NCI-H1417 (cell line): Measurements from ENCODE around the gene PIK3R6.

ENCODE experiments used
- DNase-seq, 3 experiments: peaks; one replicate each; lab custom pipeline; 2025; lab: John Stamatoyannopoulos, UW

The PIK3R6 gene, protein sequence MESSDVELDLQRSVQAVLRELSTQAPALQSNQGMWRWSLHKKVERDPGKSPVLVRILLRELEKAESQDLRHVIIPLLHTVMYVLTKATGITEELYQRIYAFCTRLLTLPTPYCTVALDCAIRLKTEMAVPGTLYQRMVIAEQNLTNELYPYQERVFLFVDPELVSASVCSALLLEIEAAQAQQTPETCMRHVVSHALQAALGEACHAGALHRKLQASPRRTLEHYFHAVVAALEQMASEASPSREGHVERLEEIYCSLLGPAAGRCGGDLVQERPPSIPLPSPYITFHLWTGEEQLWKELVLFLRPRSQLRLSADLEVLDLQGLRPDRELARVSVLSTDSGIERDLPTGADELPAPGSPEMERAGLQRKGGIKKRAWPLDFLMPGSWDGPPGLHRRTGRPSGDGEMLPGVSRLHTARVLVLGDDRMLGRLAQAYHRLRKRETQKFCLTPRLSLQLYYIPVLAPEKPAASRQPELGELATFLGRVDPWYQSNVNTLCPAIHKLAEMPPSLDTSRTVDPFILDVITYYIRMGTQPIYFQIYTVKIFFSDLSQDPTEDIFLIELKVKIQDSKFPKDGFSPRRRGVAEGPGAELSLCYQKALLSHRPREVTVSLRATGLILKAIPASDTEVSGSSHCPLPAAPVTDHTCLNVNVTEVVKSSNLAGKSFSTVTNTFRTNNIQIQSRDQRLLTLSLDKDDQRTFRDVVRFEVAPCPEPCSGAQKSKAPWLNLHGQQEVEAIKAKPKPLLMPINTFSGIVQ

GRCh38 chr17:8867361-8867981 is at the start of gene PIK3R6:
PIK3R6 (minus strand) TSS chr17:8867674; CDS start chr17:8849794, 17,880 bp downstream.
- no peak for DNase-seq

- DNase-seq = no peak
Observed at GRCh38 chr17:8916466-8916865, 49.0 kb upstream of the PIK3R6 start.

GRCh38 chr17:8914554-8914953 is 47.1 kb upstream of the PIK3R6 start:
- DNase-seq = no peak

- DNase-seq = no peak
Observed at GRCh38 chr17:8913879-8914278, 46.4 kb upstream of the PIK3R6 start.

- no peak for DNase-seq
Observed at GRCh38 chr17:8913091-8913490, 45.6 kb upstream of the PIK3R6 start.

- DNase-seq = no peak
Observed at GRCh38 chr17:8912084-8912981, 44.9 kb upstream of the PIK3R6 start.

GRCh38 chr17:8910969-8911604 is 43.6 kb upstream of the PIK3R6 start:
- DNase-seq = no peak

DNA sequence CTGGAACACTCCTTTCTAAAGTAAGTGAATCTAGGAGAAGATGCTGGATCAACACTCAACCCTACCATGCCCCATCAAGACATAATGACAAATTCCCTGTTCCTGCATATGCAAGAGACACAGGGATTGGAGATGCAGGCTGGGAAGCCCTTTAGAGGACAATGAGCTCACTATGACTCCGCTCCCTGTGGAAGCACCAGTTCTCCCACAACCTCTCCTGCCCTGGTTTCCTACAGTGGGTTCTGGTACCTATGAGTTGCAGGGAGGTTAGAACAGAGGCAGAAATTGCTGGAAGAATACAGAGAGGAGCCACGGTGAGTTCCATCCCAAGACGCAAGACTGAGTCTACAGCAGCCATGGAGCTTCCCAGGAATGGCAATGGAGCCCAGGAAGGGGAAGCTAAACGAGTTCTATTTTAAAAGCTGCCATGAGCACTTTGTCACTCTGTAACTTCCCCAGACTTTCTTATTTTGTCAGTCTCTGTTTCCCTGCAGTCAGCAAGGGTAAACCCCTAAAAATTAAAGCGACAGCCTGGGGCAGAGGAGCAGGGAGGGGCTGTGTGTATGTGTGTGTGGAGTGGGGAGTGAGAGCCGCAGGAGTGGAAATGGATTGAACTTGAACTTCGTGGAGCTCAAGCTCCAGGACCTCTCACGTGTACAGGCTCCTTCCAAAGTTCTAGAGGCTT is 42.3 kb upstream of the PIK3R6 start:
- DNase-seq = no peak

GRCh38 chr17:8905331-8905730 is 37.9 kb upstream of the PIK3R6 start:
- DNase-seq = no peak

DNA sequence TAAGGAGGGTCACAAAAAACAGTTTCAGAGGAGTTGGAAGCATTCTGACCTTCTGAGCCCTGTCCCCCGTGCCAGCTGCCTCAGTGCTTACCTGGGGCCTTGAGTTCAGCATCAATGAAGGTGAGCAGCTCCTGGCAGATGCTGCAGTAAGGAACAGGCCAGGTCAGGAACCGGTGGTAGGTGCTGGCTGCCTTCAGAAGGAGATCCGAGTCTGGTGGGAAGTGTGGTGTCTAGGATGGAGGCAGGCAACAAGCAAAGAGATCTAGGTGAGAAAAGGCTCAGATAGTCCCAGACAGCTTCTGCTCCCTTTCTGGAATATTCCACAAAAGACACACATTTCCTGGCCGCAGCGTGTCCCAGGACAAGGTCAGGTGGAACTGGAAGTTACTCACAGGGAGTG is 37.2 kb upstream of the PIK3R6 start:
- no peak for DNase-seq

GRCh38 chr17:8904201-8904600 is 36.7 kb upstream of the PIK3R6 start:
- no peak for DNase-seq

GRCh38 chr17:8900626-8901585 is 33.4 kb upstream of the PIK3R6 start:
- DNase-seq = no peak

DNA sequence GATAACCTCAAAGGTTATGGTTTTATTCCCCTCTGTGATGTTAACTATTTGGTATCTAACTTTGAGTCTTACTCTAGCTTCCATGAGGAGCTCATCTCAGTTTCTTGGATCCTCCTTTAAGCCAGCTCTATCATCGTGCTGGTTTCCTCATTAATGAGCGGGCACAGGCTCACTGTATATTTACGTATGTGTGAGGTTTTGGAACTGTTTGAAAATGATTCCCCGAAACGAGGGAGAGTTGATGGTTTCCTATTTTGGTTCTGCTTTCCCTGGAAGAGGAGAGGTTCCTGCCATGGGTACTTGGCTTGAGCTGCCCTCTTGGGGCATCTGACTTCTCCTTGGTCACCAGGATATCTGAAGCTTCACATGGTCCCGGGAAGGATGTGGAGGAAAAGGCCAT is 32.7 kb upstream of the PIK3R6 start:
- no peak for DNase-seq

- DNase-seq = no peak
Observed at GRCh38 chr17:8898636-8899035, 31.2 kb upstream of the PIK3R6 start.

- DNase-seq = no peak
Observed at GRCh38 chr17:8898126-8898525, 30.7 kb upstream of the PIK3R6 start.

- DNase-seq = no peak
Observed at GRCh38 chr17:8896641-8897635, 29.5 kb upstream of the PIK3R6 start.

DNA sequence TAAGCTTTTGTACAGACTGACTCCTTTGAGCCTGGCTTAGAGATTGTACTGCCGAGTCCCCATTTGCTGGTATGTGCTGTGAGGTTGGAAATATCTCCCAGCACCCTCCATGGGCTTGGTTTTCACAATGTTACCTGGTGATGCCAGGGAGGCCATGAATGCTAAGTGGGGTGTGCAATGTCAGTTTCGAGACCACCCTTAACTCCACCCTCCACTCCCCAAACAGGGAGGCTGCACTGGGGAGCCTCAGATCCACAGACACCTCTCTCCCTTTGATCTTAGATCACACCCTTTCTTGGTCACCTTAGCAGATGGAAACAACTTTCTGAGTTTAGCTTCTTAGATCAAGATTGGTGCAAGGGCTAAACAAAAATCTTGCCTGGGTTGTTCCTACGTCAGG is 28.6 kb upstream of the PIK3R6 start:
- DNase-seq = no peak
